ENCODE measurements around the gene DCLRE1B.

- no peak for TF ChIP-seq CTCF (IDR thresholded peaks at IDR 0.05; ENCODE audit: poor library complexity, severe bottlenecking)
- TF ChIP-seq RAD21 (conservative IDR thresholded peaks at IDR 0.05) = no peak
- no peak for TF ChIP-seq EP300 (conservative IDR thresholded peaks at IDR 0.05; ENCODE audit: poor library complexity, severe bottlenecking)
- TF ChIP-seq POLR2AphosphoS5 (IDR thresholded peaks at IDR 0.05) = no peak
- no peak for TF ChIP-seq SMC3 (conservative IDR thresholded peaks at IDR 0.05; ENCODE audit: poor library complexity)
- TF ChIP-seq TAF1 (IDR thresholded peaks at IDR 0.05; ENCODE audit: low read depth) = no peak
Measured at GRCh38 chr1:113938192-113938591, 33.1 kb downstream of the DCLRE1B start.
